Anterior cingulate cortex (tissue), 58 donors: ENCODE data around the gene COL4A2.
A peak's percentile ranks its signal among the peaks of the same experiment; 100 is the strongest.

Source experiments
- DNase-seq, 58 donors: peaks; one replicate each; lab custom pipeline; 2025; lab: John Stamatoyannopoulos, UW

Gene COL4A2

GRCh38 chr13:110306960-110307766, at the start of gene COL4A2, which contains the start of gene COL4A1:
TSS of gene COL4A2 (plus strand) at chr13:110307284. CDS start at chr13:110307904, 620 bp downstream.
TSS of gene COL4A1 (minus strand) at chr13:110307157. CDS start at chr13:110307027, 130 bp downstream.
- DNase-seq: peak in 16 of 58 donors; percentile 20 to 55 (median 32)

- no peak for DNase-seq
These were observed 49.7 kb upstream of the COL4A2 start for GRCh38 chr13:110257408-110257807.

GRCh38 chr13:110258876-110259631, 48.0 kb upstream of the COL4A2 start:
- no peak for DNase-seq

- no peak for DNase-seq
These were observed 47.4 kb upstream of the COL4A2 start for GRCh38 chr13:110259651-110260050.

- DNase-seq: no peak
These were observed 45.7 kb upstream of the COL4A2 start for GRCh38 chr13:110261166-110262081.

- no peak for DNase-seq
These were observed 45.0 kb upstream of the COL4A2 start for GRCh38 chr13:110262082-110262436.

- no peak for DNase-seq
These were observed 44.4 kb upstream of the COL4A2 start for GRCh38 chr13:110262508-110263291.

GRCh38 chr13:110263404-110263803, 43.7 kb upstream of the COL4A2 start:
- no peak for DNase-seq

GRCh38 chr13:110263888-110264287, 43.2 kb upstream of the COL4A2 start:
- no peak for DNase-seq

- no peak for DNase-seq
These were observed 42.3 kb upstream of the COL4A2 start for GRCh38 chr13:110264685-110265275.

GRCh38 chr13:110265341-110265681, 41.8 kb upstream of the COL4A2 start:
- no peak for DNase-seq

- peak in 2 of 58 donors; percentile 12 to 34 for DNase-seq
These were observed 41.2 kb upstream of the COL4A2 start for GRCh38 chr13:110265682-110266430.

GRCh38 chr13:110266431-110266809, 40.7 kb upstream of the COL4A2 start:
- no peak for DNase-seq

- DNase-seq: no peak
These were observed 40.1 kb upstream of the COL4A2 start for GRCh38 chr13:110266983-110267382.

GRCh38 chr13:110268061-110268460, 39.0 kb upstream of the COL4A2 start:
- DNase-seq: no peak

GRCh38 chr13:110268576-110269185, 38.4 kb upstream of the COL4A2 start:
- DNase-seq: no peak

GRCh38 chr13:110269509-110270185, 37.4 kb upstream of the COL4A2 start:
- DNase-seq: no peak

GRCh38 chr13:110270507-110270906, 36.6 kb upstream of the COL4A2 start:
- DNase-seq: no peak
